CD8-positive, alpha-beta memory T cell (primary cell): ENCODE data around the gene SNRPF. TPM values are rescaled to one million over a fixed set of nuclear protein-coding genes. Genes with fewer than 3 reads are reported as not detected.
A peak's percentile ranks its signal among the peaks of the same experiment; 100 is the strongest.
"Not testable (repeated sequence)": the region's sequence is repeated elsewhere in the genome, so short reads cannot be mapped to it uniquely, and the experiment has no call there.

ENCODE experiments used
- CTCF ChIA-PET: fragments of 350-600 bp; sonication (Branson Sonifier 250); formaldehyde crosslinking; loops from one replicate; lab custom pipeline; 2021; ENCODE audit warnings: antibody characterized with exemption; lab: Charles Lee
- POLR2A ChIA-PET: fragments of 350-600 bp; sonication (Branson Sonifier 250); formaldehyde crosslinking; loops from one replicate; lab custom pipeline; 2021; ENCODE audit warnings: antibody characterized with exemption; lab: Charles Lee
- DNase-seq, 5 donors: peaks; one replicate each; pipeline versions ENCODE4 v3.0.0 to v3.0.0-alpha.2; 2020 to 2022; ENCODE audit warnings: mixed read lengths in 1 of 5
- H3K27ac ChIP-seq: one replicate; pipeline ENCODE4 v1.7.0; 2013; ENCODE audit warnings: low read depth, mild to moderate bottlenecking, low read length, moderate library complexity
- H3K27me3 ChIP-seq: 2 replicates; pipeline ENCODE4 v1.7.0; 2013; ENCODE audit warnings: low read length, mild to moderate bottlenecking; ENCODE audit not compliant: insufficient read depth, poor library complexity, severe bottlenecking
- H3K36me3 ChIP-seq: 2 replicates; pipeline ENCODE4 v1.7.0; 2013; ENCODE audit warnings: mild to moderate bottlenecking, low read length, moderate library complexity; ENCODE audit not compliant: insufficient read depth
- H3K4me1 ChIP-seq: 2 replicates; pipeline ENCODE4 v1.7.0; 2013; ENCODE audit warnings: mild to moderate bottlenecking, low read length, moderate library complexity; ENCODE audit not compliant: insufficient read depth
- H3K4me3 ChIP-seq: 2 replicates; pipeline ENCODE4 v1.7.0; 2013; ENCODE audit warnings: mild to moderate bottlenecking, low read length
- H3K9me3 ChIP-seq: 2 replicates; pipeline ENCODE4 v1.7.0; 2013; ENCODE audit warnings: mild to moderate bottlenecking, low read length
- H3K27ac Mint-ChIP-seq, 8 donors: one replicate each; pipeline ENCODE4 v1.8.0; 2020 to 2021; ENCODE audit warnings: mixed read lengths in 8 of 8, mild to moderate bottlenecking in 6 of 8, inconsistent platforms in 3 of 8, moderate library complexity in 3 of 8
- H3K27me3 Mint-ChIP-seq, 2 donors: one replicate each; pipeline ENCODE4 v1.8.0; 2020 to 2021; ENCODE audit warnings: mixed read lengths in 2 of 2, mild to moderate bottlenecking in 1 of 2, moderate library complexity in 1 of 2
- H3K36me3 Mint-ChIP-seq, 3 donors: one replicate each; pipeline ENCODE4 v1.8.0; 2020 to 2021; ENCODE audit warnings: mixed read lengths in 3 of 3, inconsistent platforms in 1 of 3, mild to moderate bottlenecking in 1 of 3
- H3K4me1 Mint-ChIP-seq, 3 donors: one replicate each; pipeline ENCODE4 v1.8.0; 2020 to 2021; ENCODE audit warnings: mixed read lengths in 3 of 3, inconsistent platforms in 1 of 3, mild to moderate bottlenecking in 1 of 3
- H3K4me3 Mint-ChIP-seq, 7 donors: one replicate each; pipeline ENCODE4 v1.8.0; 2020 to 2021; ENCODE audit warnings: mixed read lengths in 7 of 7, mild to moderate bottlenecking in 6 of 7, moderate library complexity in 4 of 7, inconsistent platforms in 2 of 7
- H3K9me3 Mint-ChIP-seq, 5 donors: one replicate each; pipeline ENCODE4 v1.8.0; 2020 to 2022; ENCODE audit warnings: mixed read lengths in 5 of 5, mild to moderate bottlenecking in 3 of 5, moderate library complexity in 2 of 5, inconsistent platforms in 1 of 5
- polyA plus RNA-seq: library from polyadenylated mRNA; unstranded; fragments of 300-500 nt; fragmentation: Illumina TruSeq; gene quantifications from one replicate; pipeline ENCODE4 v1.2.3, GENCODE V29; 2021
- total RNA-seq, 2 experiments: library from RNA; stranded (reverse); gene quantifications; one replicate each; pipeline ENCODE4 v1.2.3, GENCODE V29; 2021

SNRPF gene
- total and polyA plus RNA-seq, 3 experiments from 2014 or later = 45.4 to 51.0 (median 49.2) TPM

- H3K4me1 Mint-ChIP-seq = no peaks in the 10 kb centered on the region
- H3K4me3 ChIP-seq = no peak overlapping the region
- H3K27ac Mint-ChIP-seq = no peak overlapping the region
- peaks cover 0 to 2% (median 0%) of the 10 kb centered on the region in 5 donors for H3K9me3 Mint-ChIP-seq
- no peak overlapping the region for H3K4me3 Mint-ChIP-seq
- no peaks in the 10 kb centered on the region for H3K36me3 Mint-ChIP-seq
- H3K27me3 Mint-ChIP-seq = peaks cover 16 to 24% of the 10 kb centered on the region in 2 donors
- no peaks in the 10 kb centered on the region for H3K36me3 ChIP-seq
- no peak for DNase-seq
- no peaks in the 10 kb centered on the region for H3K9me3 ChIP-seq
- CTCF ChIA-PET = no interaction called here
- no peak overlapping the region for H3K27ac ChIP-seq
- POLR2A ChIA-PET = no interaction called here
- no peaks in the 10 kb centered on the region for H3K4me1 ChIP-seq
- no peaks in the 10 kb centered on the region for H3K27me3 ChIP-seq
Observed at GRCh38 chr12:95830335-95831089, 28.2 kb upstream of the SNRPF start.

- Histone ChIP-seq H3K4me1 (no peaks in the 10 kb centered on the region), H3K27me3 (no peaks in the 10 kb centered on the region), H3K27ac (no peak overlapping the region), H3K4me3 (no peak overlapping the region), H3K9me3 (no peaks in the 10 kb centered on the region), H3K36me3 (no peaks in the 10 kb centered on the region)
- peaks cover 16 to 38% of the 10 kb centered on the region in 2 donors for H3K27me3 Mint-ChIP-seq
- H3K27ac Mint-ChIP-seq = no peak overlapping the region
- POLR2A ChIA-PET = no interaction called here
- H3K9me3 Mint-ChIP-seq = peaks cover 0 to 2% (median 0%) of the 10 kb centered on the region in 5 donors
- no peaks in the 10 kb centered on the region for H3K36me3 Mint-ChIP-seq
- no peak for DNase-seq
- CTCF ChIA-PET = no interaction called here
- H3K4me3 Mint-ChIP-seq = no peak overlapping the region
- H3K4me1 Mint-ChIP-seq = peaks cover 2 to 9% (median 7%) of the 10 kb centered on the region in 3 donors
Observed at GRCh38 chr12:95834572-95834971, 24.2 kb upstream of the SNRPF start.

GRCh38 chr12:95836185-95836609 lies 22.6 kb upstream of the SNRPF start:
- Histone ChIP-seq H3K36me3 (no peaks in the 10 kb centered on the region), H3K27ac (no peak overlapping the region), H3K9me3 (no peaks in the 10 kb centered on the region), H3K27me3 (no peaks in the 10 kb centered on the region), H3K4me1 (no peaks in the 10 kb centered on the region), H3K4me3 (no peak overlapping the region)
- no peak for DNase-seq
- Mint-ChIP-seq H3K36me3 (no peaks in the 10 kb centered on the region), H3K27ac (no peak overlapping the region), H3K27me3 (peaks cover 14 to 32% of the 10 kb centered on the region in 2 donors), H3K4me1 (peaks cover 2 to 9% (median 7%) of the 10 kb centered on the region in 3 donors), H3K4me3 (no peak overlapping the region), H3K9me3 (peaks cover 0 to 2% (median 0%) of the 10 kb centered on the region in 5 donors)
- CTCF ChIA-PET = no interaction called here
- POLR2A ChIA-PET = no interaction called here

GRCh38 chr12:95836630-95837239 lies 22.0 kb upstream of the SNRPF start:
- Histone ChIP-seq H3K4me3 (no peak overlapping the region), H3K4me1 (no peaks in the 10 kb centered on the region), H3K36me3 (no peaks in the 10 kb centered on the region), H3K9me3 (no peaks in the 10 kb centered on the region), H3K27me3 (no peaks in the 10 kb centered on the region), H3K27ac (no peak overlapping the region)
- ChIA-PET CTCF (no interaction called here), POLR2A (no interaction called here)
- H3K4me1 Mint-ChIP-seq = peaks cover 2 to 9% (median 7%) of the 10 kb centered on the region in 3 donors
- H3K27ac Mint-ChIP-seq = no peak overlapping the region
- H3K9me3 Mint-ChIP-seq = peaks cover 0 to 2% (median 0%) of the 10 kb centered on the region in 5 donors
- H3K27me3 Mint-ChIP-seq = peaks cover 14 to 29% of the 10 kb centered on the region in 2 donors
- DNase-seq = no peak
- no peaks in the 10 kb centered on the region for H3K36me3 Mint-ChIP-seq
- H3K4me3 Mint-ChIP-seq = no peak overlapping the region

- POLR2A ChIA-PET = no interaction called here
- H3K27me3 Mint-ChIP-seq = peaks cover 10 to 23% of the 10 kb centered on the region in 2 donors
Observed at GRCh38 chr12:95837240-95838038, 21.3 kb upstream of the SNRPF start.

GRCh38 chr12:95838125-95838524 lies 20.6 kb upstream of the SNRPF start:
- H3K36me3 ChIP-seq = no peaks in the 10 kb centered on the region
- no peaks in the 10 kb centered on the region for H3K4me1 ChIP-seq
- H3K4me3 ChIP-seq = no peak overlapping the region
- Mint-ChIP-seq H3K4me1 (peaks cover 2 to 9% (median 7%) of the 10 kb centered on the region in 3 donors), H3K27me3 (peaks cover 9 to 22% of the 10 kb centered on the region in 2 donors), H3K27ac (peak overlapping the region in 3 of 8 donors; percentile 31 to 72 (median 66)), H3K36me3 (no peaks in the 10 kb centered on the region), H3K9me3 (peaks cover 0 to 2% (median 0%) of the 10 kb centered on the region in 5 donors), H3K4me3 (peak overlapping the region in 1 of 7 donors; percentile 43)
- POLR2A ChIA-PET = no interaction called here
- no peaks in the 10 kb centered on the region for H3K27me3 ChIP-seq
- H3K9me3 ChIP-seq = no peaks in the 10 kb centered on the region
- CTCF ChIA-PET = no interaction called here
- H3K27ac ChIP-seq = no peak overlapping the region
- no peak for DNase-seq

More at GRCh38 chr12:95837240-95838038, 21.3 kb upstream of the SNRPF start:
- H3K36me3 Mint-ChIP-seq = no peaks in the 10 kb centered on the region
- no peak overlapping the region for H3K4me3 ChIP-seq
- CTCF ChIA-PET = no interaction called here
- no peaks in the 10 kb centered on the region for H3K4me1 ChIP-seq
- peak overlapping the region in 1 of 7 donors; percentile 43 for H3K4me3 Mint-ChIP-seq
- H3K27me3 ChIP-seq = no peaks in the 10 kb centered on the region
- H3K9me3 Mint-ChIP-seq = peaks cover 0 to 2% (median 0%) of the 10 kb centered on the region in 5 donors
- no peak overlapping the region for H3K27ac ChIP-seq
- peaks cover 2 to 9% (median 7%) of the 10 kb centered on the region in 3 donors for H3K4me1 Mint-ChIP-seq
- H3K36me3 ChIP-seq = no peaks in the 10 kb centered on the region
- H3K27ac Mint-ChIP-seq = peak overlapping the region in 1 of 8 donors; percentile 66
- no peaks in the 10 kb centered on the region for H3K9me3 ChIP-seq
- DNase-seq = no peak

- H3K9me3 Mint-ChIP-seq, DNase-seq, H3K4me1 Mint-ChIP-seq, CTCF ChIA-PET, H3K4me3 ChIP-seq, H3K9me3 ChIP-seq, H3K4me3 Mint-ChIP-seq, H3K27ac ChIP-seq, H3K27ac Mint-ChIP-seq, H3K36me3 Mint-ChIP-seq, H3K36me3 ChIP-seq, H3K27me3 ChIP-seq, POLR2A ChIA-PET, H3K4me1 ChIP-seq: not testable (repeated sequence)
- peaks cover 13 to 28% of the 10 kb centered on the region in 2 donors for H3K27me3 Mint-ChIP-seq
Observed at GRCh38 chr12:95842426-95842825, 16.3 kb upstream of the SNRPF start.
